Measurements from ENCODE around the gene ZBTB7A. TPM values are rescaled to one million over a fixed set of nuclear protein-coding genes. Genes with fewer than 3 reads are reported as not detected.

ZBTB7A gene
- total RNA-seq, 2 donors from 2014 or later: 47.3 to 51.1 TPM

- ATAC-seq: peak; percentile 36
These were observed 15.3 kb downstream of the ZBTB7A start for GRCh38 chr19:4051175-4052101.

GRCh38 chr19:4049432-4049831 is 17.3 kb downstream of the ZBTB7A start:
- peaks cover 18% of the 10 kb centered on the region for H3K4me1 Mint-ChIP-seq
- no peaks in the 10 kb centered on the region for H3K27me3 Mint-ChIP-seq
- H3K36me3 Mint-ChIP-seq (ENCODE audit: low read depth): peaks cover 8% of the 10 kb centered on the region
- DNase-seq (no peak), ATAC-seq (no peak)
- H3K9me3 ChIP-seq (ENCODE audit: control insufficient read depth, low read length, poor library complexity, severe bottlenecking): no peaks in the 10 kb centered on the region
- peak overlapping the region; percentile 84 for H3K27ac Mint-ChIP-seq
- peak overlapping the region; percentile 49 for H3K4me3 Mint-ChIP-seq

More at GRCh38 chr19:4051175-4052101, 15.3 kb downstream of the ZBTB7A start:
- H3K4me1 Mint-ChIP-seq: peaks cover 18% of the 10 kb centered on the region
- peak overlapping the region; percentile 76 for H3K27ac Mint-ChIP-seq
- H3K4me3 Mint-ChIP-seq: peak overlapping the region; percentile 66
- DNase-seq: no peak
- peaks cover 8% of the 10 kb centered on the region for H3K36me3 Mint-ChIP-seq (ENCODE audit: low read depth)
- no peaks in the 10 kb centered on the region for H3K9me3 ChIP-seq (ENCODE audit: control insufficient read depth, low read length, poor library complexity, severe bottlenecking)
- H3K27me3 Mint-ChIP-seq: no peaks in the 10 kb centered on the region

DNA sequence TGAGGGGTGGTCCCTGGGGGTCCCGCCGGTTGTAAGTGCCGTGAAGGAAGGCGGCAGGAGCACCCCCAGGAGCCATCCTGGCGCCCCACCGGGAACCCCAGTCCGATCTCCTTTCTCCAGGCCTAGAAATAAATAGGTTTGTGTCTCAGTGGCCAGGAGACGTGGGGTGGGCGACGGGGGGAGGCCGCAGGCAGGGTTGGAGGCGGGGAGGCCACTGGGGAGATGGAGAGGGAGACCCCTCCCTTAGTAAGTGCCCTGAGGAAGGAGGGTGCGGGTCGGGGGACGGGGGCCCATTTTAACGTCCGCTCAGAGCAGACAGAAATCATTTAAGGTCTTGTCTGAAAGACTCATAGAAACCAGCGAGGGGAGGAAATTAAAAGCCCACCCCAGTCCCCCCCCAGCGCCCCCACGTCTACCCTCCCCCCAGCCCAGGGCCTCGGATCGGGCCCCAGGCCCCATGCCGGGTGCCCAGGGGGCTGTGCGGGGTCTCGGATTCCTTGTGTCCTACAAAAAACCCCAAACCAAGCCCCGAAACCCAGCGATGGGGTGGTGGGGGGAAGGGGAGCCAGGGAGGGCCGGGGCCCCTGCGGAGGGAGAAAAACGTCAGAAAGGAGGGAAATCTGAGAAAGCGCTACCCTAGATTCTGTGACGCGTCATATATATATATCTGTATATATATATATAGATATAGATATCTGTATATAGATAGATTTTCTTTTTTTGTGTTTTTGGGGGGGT is 19.6 kb downstream of the ZBTB7A start:
- no peaks in the 10 kb centered on the region for H3K9me3 ChIP-seq (ENCODE audit: control insufficient read depth, low read length, poor library complexity, severe bottlenecking)
- ATAC-seq: no peak
- Mint-ChIP-seq H3K36me3 (ENCODE audit: low read depth) (peaks cover 2% of the 10 kb centered on the region), H3K4me3 (no peak overlapping the region), H3K27me3 (no peaks in the 10 kb centered on the region), H3K27ac (no peak overlapping the region), H3K4me1 (peaks cover 11% of the 10 kb centered on the region)
- no peak for DNase-seq

DNA sequence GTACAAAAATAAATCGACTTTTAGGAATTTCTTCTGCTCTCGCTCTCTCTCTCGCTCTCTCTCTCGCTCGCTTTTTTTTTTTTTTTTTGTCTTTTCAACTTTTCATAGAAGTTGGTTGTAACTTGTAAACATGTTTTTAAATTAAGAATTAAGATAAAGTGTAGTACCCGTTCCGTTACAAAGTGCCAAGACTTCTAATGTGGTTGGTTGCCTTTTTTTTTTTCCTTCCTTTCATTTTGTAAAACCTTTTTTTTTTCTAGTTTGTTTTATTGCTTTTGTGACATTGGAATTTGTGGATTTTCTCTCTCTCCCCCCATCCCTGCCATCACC is 20.4 kb downstream of the ZBTB7A start:
- H3K27me3 Mint-ChIP-seq: no peaks in the 10 kb centered on the region
- no peak overlapping the region for H3K4me3 Mint-ChIP-seq
- H3K27ac Mint-ChIP-seq: no peak overlapping the region
- DNase-seq: no peak
- H3K4me1 Mint-ChIP-seq: peaks cover 10% of the 10 kb centered on the region
- H3K9me3 ChIP-seq (ENCODE audit: control insufficient read depth, low read length, poor library complexity, severe bottlenecking): no peaks in the 10 kb centered on the region
- peaks cover 2% of the 10 kb centered on the region for H3K36me3 Mint-ChIP-seq (ENCODE audit: low read depth)
- no peak for ATAC-seq

DNA sequence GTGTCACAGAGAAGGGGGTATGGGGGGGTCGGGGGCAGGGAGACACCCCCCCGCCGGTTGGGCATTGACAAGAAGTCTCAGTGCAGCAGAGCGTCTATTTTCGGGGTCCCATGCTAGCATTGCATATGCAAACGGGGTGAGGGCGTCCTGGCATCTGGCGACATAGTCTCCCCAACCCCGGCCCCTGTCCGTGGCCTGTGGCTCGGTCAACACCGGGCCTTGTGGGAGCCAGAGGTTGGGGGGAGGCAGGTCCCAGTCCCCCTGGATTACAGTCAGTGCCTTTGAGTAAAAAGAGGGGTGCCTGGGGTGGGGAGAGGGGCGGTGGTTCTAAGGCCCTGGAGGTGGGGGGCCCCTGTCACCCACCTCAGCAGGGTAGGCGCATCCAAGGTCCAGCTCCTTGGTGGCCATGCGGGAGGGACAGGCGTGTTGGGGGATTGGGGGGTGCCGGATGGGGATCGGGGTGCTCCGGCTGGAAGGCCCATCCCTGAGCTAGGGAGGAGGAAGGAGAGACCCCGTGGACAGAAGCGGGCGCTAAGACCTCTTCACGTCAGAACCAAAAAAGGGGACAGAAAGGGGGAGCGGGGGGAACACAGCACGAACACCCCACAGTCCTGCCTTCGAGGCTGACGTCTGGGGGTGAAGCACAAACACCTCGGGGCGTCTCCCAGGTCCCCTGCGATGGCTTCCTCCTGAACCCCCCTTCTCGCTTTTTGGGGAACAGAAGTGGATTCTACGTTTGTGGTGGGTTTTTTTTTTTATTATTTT is 20.9 kb downstream of the ZBTB7A start:
- peaks cover 9% of the 10 kb centered on the region for H3K4me1 Mint-ChIP-seq
- DNase-seq (no peak), ATAC-seq (no peak)
- H3K36me3 Mint-ChIP-seq (ENCODE audit: low read depth): peaks cover 2% of the 10 kb centered on the region
- no peak overlapping the region for H3K27ac Mint-ChIP-seq
- H3K9me3 ChIP-seq (ENCODE audit: control insufficient read depth, low read length, poor library complexity, severe bottlenecking): no peaks in the 10 kb centered on the region
- H3K4me3 Mint-ChIP-seq: no peak overlapping the region
- no peaks in the 10 kb centered on the region for H3K27me3 Mint-ChIP-seq

GRCh38 chr19:4044990-4045465 is 21.7 kb downstream of the ZBTB7A start:
- DNase-seq: no peak
- Mint-ChIP-seq H3K27ac (no peak overlapping the region), H3K4me3 (no peak overlapping the region), H3K36me3 (ENCODE audit: low read depth) (peaks cover 2% of the 10 kb centered on the region), H3K4me1 (peaks cover 8% of the 10 kb centered on the region), H3K27me3 (no peaks in the 10 kb centered on the region)
- no peak for ATAC-seq
- H3K9me3 ChIP-seq (ENCODE audit: control insufficient read depth, low read length, poor library complexity, severe bottlenecking): no peaks in the 10 kb centered on the region

DNA sequence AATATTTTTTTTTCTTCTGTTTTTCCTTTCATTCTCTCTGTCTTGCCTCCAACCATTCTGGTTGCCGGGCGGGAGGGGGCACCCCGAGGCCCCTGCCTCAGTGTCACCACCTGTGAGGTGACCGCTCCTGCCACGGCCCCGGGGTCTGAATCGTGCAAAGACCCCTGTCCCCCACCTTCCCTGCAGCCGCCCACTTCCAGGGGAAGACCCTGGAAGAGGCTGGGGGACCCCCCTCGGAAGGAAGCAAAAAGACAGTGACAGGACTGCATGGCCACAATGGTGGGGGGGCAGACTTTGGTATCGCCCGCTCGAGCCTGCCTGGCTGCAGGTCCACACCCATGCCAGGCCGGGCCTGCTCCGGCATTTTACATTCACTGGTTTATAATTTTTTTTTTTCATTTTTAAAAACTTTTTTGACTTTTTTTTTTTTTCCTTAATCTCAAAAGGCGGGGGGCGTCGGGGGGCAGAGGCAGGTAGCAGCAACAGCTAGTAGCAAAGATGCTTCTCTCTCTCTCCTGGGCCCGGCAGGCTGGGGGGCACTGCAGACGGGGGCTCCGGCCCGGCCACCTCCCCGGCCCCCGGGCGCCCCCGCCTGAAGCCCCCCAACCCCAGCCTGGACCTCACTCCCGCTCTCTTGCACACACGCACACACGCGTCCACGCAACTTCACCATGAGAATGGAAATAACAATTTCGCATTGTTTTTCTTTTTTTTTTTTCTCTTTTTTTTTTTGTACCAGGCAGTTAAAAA is 22.6 kb downstream of the ZBTB7A start:
- H3K4me3 Mint-ChIP-seq: no peak overlapping the region

DNA sequence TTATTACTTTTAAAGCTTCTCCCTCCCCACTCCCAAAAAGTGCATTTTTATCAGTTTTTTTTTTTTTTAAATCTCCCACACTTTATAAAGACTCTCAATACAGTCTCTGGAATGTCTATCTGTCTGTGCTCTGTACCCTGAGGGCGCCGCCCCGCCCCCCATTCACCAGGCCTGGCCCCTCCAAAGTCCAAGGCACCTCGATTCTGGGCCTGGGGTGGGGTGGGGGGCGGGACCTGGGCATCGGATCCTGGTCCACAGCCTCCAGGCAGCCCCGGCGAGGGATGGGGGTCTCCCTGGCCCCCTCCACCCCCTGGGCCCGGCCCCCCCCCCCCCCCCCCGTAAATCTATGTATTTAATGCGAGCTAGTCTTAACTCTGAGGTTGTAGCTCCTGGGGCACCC is 23.3 kb downstream of the ZBTB7A start:
- Mint-ChIP-seq H3K4me1 (peaks cover 6% of the 10 kb centered on the region), H3K27ac (no peak overlapping the region), H3K36me3 (ENCODE audit: low read depth) (no peaks in the 10 kb centered on the region), H3K27me3 (no peaks in the 10 kb centered on the region), H3K4me3 (no peak overlapping the region)
- no peak for ATAC-seq
- no peak for DNase-seq
- H3K9me3 ChIP-seq (ENCODE audit: control insufficient read depth, low read length, poor library complexity, severe bottlenecking): no peaks in the 10 kb centered on the region

More for the DNA sequence above, 22.6 kb downstream of the ZBTB7A start:
- Mint-ChIP-seq H3K27ac (no peak overlapping the region), H3K4me1 (peaks cover 6% of the 10 kb centered on the region), H3K36me3 (ENCODE audit: low read depth) (no peaks in the 10 kb centered on the region), H3K27me3 (no peaks in the 10 kb centered on the region)
- no peak for DNase-seq
- H3K9me3 ChIP-seq (ENCODE audit: control insufficient read depth, low read length, poor library complexity, severe bottlenecking): no peaks in the 10 kb centered on the region
- ATAC-seq: no peak

- H3K27ac Mint-ChIP-seq: no peak overlapping the region
- H3K4me1 Mint-ChIP-seq: peaks cover 6% of the 10 kb centered on the region
- H3K27me3 Mint-ChIP-seq: no peaks in the 10 kb centered on the region
- no peaks in the 10 kb centered on the region for H3K36me3 Mint-ChIP-seq (ENCODE audit: low read depth)
- H3K4me3 Mint-ChIP-seq: no peak overlapping the region
- H3K9me3 ChIP-seq (ENCODE audit: control insufficient read depth, low read length, poor library complexity, severe bottlenecking): no peaks in the 10 kb centered on the region
- ATAC-seq (peak; percentile 17), DNase-seq (no peak)
These were observed 24.0 kb downstream of the ZBTB7A start for GRCh38 chr19:4042731-4043082.

DNA sequence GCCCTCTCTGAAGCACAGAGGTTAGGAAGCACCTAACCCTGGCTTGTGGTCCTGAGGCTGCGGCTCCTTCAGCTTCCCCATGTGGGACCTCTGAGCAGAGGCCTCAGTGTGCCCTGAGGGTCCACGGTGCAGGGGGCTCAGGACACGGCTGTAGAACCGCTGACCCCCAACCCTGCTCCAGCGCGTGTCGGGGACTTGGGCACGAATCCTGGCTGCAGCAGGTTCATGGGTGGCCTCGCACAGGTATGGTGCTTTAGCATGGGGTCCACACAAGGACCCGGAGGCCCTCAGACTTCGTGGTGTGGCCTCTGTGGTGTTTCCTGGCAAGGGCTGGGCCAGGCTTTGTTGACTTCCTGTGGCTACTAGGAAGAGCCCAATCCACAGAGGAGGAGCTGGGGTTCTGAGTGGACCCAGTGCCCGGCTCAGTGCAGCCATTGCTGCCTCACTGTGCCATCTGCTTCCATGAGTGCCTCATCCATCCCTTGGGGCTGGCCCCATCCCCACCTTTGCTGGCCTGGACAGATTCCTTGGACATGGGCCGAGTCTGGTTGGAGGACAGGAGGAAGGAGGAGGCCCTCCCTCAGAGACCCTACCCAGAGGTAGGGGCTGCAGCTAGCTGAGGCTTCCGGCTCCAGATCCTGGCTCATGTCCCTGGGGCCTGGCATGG is 24.5 kb downstream of the ZBTB7A start:
- H3K4me3 Mint-ChIP-seq: no peak overlapping the region
- no peaks in the 10 kb centered on the region for H3K36me3 Mint-ChIP-seq (ENCODE audit: low read depth)
- no peak for DNase-seq
- peaks cover 6% of the 10 kb centered on the region for H3K4me1 Mint-ChIP-seq
- no peak overlapping the region for H3K27ac Mint-ChIP-seq
- no peaks in the 10 kb centered on the region for H3K27me3 Mint-ChIP-seq
- no peaks in the 10 kb centered on the region for H3K9me3 ChIP-seq (ENCODE audit: control insufficient read depth, low read length, poor library complexity, severe bottlenecking)
- peak; percentile 21 for ATAC-seq

DNA sequence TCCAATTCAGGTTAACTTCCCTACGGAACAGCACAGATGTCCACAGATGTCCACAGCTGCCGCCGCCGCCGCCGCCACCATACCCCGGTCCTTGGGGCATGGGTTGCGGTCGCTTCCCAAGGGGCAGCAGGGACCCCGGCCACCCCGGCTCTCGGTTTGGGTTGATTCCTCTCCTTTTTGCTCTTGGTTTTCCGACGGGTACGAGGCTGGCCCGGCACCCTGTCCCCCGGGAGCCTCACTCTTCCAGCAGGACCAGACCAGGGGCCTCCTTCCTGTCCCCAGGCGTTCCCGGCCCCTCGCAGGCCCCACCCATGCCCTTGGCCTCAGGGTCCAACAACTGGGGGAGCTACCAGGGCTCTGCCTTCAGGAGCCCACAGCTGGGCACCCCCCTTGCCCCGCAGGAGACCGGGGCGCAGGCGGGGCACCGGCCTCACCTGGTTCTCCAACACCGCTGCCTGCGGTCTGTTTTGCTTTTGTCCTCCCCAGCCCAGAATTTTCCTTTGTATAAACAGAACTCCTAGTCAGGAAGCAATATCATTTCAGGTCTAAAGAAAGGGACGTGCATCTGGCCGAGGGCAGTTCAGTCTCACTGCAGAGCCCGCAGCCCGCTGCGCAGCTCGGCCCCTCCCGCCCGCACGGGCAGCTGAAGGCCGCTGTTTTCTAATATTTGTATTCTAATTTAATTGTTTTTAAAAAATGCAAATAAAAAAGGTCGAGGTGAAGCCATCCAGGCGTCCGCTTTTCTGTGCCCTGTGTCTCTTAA is 27.9 kb downstream of the ZBTB7A start:
- no peak for ATAC-seq
- Mint-ChIP-seq H3K4me3 (no peak overlapping the region), H3K27me3 (no peaks in the 10 kb centered on the region), H3K36me3 (ENCODE audit: low read depth) (no peaks in the 10 kb centered on the region), H3K4me1 (peaks cover 6% of the 10 kb centered on the region), H3K27ac (no peak overlapping the region)
- DNase-seq: no peak
- H3K9me3 ChIP-seq (ENCODE audit: control insufficient read depth, low read length, poor library complexity, severe bottlenecking): no peaks in the 10 kb centered on the region

GRCh38 chr19:4038057-4038456 is 28.6 kb downstream of the ZBTB7A start:
- Mint-ChIP-seq H3K27ac (no peak overlapping the region), H3K27me3 (no peaks in the 10 kb centered on the region), H3K36me3 (ENCODE audit: low read depth) (no peaks in the 10 kb centered on the region), H3K4me1 (peaks cover 6% of the 10 kb centered on the region), H3K4me3 (no peak overlapping the region)
- ATAC-seq (no peak), DNase-seq (no peak)
- H3K9me3 ChIP-seq (ENCODE audit: control insufficient read depth, low read length, poor library complexity, severe bottlenecking): no peaks in the 10 kb centered on the region

Data from T-helper 17 cell (primary cell).